ENCODE results near the gene FAM89B.

DNA sequence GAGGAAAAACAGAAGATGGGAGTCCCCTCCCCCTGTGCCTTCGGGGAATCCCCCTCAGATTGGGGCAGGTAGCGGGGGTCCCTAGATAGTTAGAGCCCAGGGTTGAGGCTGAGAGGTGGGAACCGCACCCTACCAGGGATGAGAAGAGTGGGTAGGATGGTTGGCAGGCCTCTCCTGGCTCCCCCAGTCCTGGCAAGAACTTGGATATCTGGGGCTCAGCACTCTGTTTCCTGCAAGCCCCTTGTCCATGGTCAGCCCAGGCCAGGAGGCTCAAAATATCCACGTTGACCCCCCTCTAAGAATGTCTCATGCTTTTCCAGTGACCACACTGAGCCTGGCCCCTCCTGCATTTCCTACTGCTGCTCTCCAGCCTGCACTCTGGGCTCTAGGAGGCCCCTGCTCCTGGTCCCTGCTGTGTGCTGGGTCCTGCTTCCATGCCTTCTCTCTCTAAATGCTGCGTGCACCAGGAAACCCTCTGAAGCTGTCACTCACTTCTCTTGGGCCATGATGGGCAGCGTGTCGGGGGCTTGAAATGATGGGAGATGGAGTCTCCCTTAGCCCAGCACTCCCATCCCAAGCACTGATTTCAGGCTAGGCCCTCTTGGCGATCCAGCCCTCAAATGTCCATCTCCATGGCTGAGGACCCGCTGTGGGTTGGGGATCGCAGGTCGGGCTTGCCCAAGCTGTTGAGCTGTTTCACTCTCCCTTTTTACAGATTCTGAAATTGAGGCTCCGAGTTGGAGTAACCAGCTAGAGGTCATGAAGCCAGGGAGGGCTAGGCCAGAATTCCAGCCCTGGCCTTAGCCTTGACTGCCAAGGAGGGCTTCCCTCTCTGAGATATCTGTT lies 39.6 kb downstream of the FAM89B start:
- TF ChIP-seq CTCF (conservative IDR thresholded peaks at IDR 0.05 in 1 of 2, IDR thresholded peaks at IDR 0.05 in 1 of 2; ENCODE audit: low read depth in 1 of 2, low read length in 2 of 2) (no peak), EZH2 (IDR thresholded peaks at IDR 0.05; ENCODE audit: low read length, missing control alignments) (no peak)

All from fibroblast of lung (primary cell).